NT2/D1 (cell line): ENCODE measurements around the gene PCP2.

Experiments
- YY1 ChIP-seq: IDR thresholded peaks from 2 replicates; pipeline ENCODE4 v1.6.1; 2011; ENCODE audit not compliant: insufficient read length, insufficient read depth
- ZNF274 ChIP-seq: IDR thresholded peaks from 2 replicates; pipeline ENCODE4 v1.6.1; 2011; ENCODE audit warnings: mild to moderate bottlenecking, low read depth, low read length

DNA sequence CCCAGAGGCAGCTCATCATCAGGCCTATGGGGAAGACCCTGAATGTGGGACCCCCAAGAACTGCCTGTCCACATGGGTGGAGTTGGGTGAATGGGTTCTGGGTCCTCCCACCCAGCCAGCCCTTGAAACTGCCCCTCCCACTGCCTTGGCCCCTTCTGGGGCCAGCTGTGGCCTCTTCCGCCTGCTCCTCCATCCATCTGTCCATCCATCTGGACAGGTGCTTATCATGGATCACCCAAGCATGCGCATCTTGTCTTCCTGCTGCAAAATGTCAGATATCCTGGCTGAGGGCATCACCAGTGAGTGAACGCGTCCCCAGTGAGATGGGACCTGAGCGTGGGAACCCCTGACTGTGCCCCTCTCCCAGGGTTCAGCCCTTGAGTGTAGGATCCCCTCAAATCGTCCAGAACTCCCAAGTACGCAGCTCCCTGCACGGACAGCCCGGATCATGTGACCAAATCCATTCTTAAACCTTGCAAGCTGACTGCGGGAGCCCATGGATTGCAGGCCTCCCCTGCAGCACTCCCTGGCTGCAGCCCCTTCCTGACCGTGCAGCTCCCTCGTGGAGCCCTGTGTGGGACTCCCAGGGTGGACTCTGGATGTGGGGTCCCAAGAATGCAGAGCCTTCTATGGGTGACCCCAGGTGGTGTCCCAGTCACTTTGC lies 5.4 kb upstream of the PCP2 start:
- TF ChIP-seq YY1: no peak
- TF ChIP-seq ZNF274: no peak
